ENCODE results near the gene RALGPS2. TPM values are rescaled to one million over a fixed set of nuclear protein-coding genes. Genes with fewer than 3 reads are reported as not detected.

RALGPS2 gene
- total and polyA plus RNA-seq, 2 of the 13 experiments (the other 11 are each of a cell fraction or from before 2014, with no cell fraction given): 15.6 to 36.0 TPM

DNA sequence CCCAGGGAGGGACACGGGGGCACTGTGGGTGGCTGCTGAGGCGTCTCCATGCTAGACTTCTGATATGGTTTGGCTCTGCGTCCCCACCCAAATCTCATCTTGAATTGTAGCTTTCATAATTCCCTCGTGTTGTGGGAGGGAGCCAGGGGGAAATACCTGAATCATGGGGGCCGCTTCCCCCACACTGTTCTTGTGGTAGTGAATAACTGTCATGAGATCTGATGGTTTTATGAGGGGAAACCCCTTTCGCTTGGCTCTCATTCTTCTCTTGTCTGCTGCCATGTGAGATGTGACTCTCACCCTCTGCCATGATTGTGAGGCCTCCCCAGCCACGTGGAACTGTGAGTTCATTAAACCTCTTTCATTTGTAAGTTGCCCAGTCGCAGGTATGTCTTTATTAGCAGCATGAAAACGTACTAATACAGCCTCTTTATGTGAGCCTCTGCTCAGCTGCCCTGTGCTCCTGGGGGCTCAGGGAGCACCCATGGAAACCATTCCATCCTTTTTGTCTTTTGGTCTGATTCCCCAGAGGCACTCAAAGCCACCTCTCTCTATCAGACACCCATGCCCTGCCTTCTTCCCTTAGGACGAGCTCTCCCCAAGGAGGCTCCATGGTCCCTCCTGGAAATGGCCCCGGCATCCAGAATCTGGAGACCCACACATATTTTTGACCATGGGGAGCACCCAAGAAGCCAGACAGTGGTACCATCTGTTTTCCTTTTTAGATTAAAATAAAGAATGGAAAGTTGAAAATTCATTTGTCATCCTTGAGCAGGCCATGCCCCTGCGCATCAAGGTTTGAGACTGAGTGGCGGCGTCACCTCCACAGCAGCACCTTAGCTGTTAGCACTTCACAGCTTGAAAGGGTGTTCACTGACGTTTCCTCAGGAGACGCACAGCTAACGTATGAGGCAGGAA is 234.8 kb downstream of the RALGPS2 start:
- H3K9ac ChIP-seq (ENCODE audit: insufficient read depth, low read depth, low read length): no peak overlapping the region
- FAIRE-seq: no peak
- no TSS peak for BruUV-seq (replicated peaks)
- no peak for ATAC-seq
- no peaks in the 10 kb centered on the region for H3K36me3 ChIP-seq (replicated peaks in 1 of 2; ENCODE audit: control insufficient read depth in 1 of 2, insufficient read depth in 2 of 2, low read length in 2 of 2)
- no peak overlapping the region for H3K27ac ChIP-seq (ENCODE audit: extremely low read length, insufficient read depth, low read length)
- peaks cover 5% of the 10 kb centered on the region; the same call in 1 of the 2 replicates for H3K9me3 ChIP-seq (ENCODE audit: low read length)
- H2AFZ ChIP-seq (ENCODE audit: low read length): no peak overlapping the region
- DNase-seq (ENCODE audit: low spot score): no peak
- TF ChIP-seq ZNF629 (CRISPR knock-in tag; conservative IDR thresholded peaks at IDR 0.05) (peak; percentile 76; the same call in 1 of the 2 replicates), CBX1 (IDR thresholded peaks at IDR 0.05; ENCODE audit: low read depth) (no peak)
- H3K79me2 ChIP-seq (ENCODE audit: insufficient read depth, low read length): no peaks in the 10 kb centered on the region
- no peak overlapping the region for H3K4me3 ChIP-seq (replicated peaks in 1 of 3; ENCODE audit: insufficient read depth in 1 of 3, low read depth in 2 of 3, low read length in 3 of 3)
- 62% methylated on average over 17 of the region's 17 CpGs for WGBS (ENCODE audit: low lambda C conversion rate)
- H3K27me3 ChIP-seq (ENCODE audit: control insufficient read depth in 1 of 2, insufficient read depth in 2 of 2, low read length in 2 of 2): no peaks in the 10 kb centered on the region; a peak in 1 of 5 replicates
- intact Hi-C loops (cut with micrococcal nuclease; ENCODE audit: unreplicated experiment) (no loop called here), in situ Hi-C loops (cut with HindIII; ENCODE audit: extremely low pct_ligation_motif_present, low pct_unique_long_range_greater_than_20kb) (no loop called here)
- H3K4me2 ChIP-seq (ENCODE audit: low read depth, low read length): no peak overlapping the region
- H4K20me1 ChIP-seq (ENCODE audit: insufficient read depth, low read length): no peaks in the 10 kb centered on the region
- peaks cover 26% of the 10 kb centered on the region for H3K4me1 ChIP-seq (ENCODE audit: insufficient read depth, low read length)
- ChIA-PET POLR2A (no interaction called here), CTCF (ENCODE audit: low intra/inter-chr PET ratio, low total read pairs) (no interaction called here)

DNA sequence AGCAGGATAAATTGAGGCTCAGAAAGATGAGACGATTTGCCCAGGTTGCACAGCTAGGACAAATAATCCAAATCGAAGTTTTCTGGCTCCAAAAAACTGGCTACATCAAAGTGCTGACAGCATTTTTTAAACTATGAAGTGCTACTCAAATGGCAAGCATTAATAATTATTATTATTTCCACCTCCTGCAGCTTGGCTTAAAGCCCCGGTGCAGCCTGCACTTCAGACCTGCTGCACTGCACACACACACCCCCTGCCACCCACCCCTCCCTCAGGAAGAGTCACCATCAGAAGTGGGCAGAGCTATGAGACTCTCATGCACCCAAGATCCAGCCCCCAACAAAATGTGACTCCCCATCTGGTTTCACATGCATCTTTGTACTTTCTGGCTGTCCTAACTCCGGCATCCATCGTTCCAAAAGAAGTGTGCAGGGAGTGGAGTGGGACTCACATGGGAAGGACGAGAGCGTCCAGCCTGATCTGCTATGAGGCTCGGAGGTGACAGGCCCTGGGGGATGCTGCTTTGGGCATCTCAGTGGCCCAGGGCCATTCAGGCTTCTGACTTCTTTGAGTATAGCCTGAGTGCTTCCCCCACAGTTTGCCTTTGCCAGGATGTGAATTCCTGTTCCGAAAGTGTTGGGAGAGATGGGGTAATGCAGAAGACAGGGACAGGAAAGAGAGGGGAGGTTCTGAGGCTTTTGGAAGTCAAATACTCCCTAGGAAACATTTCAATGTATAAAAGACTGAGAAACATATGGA is 235.6 kb downstream of the RALGPS2 start:
- WGBS (ENCODE audit: low lambda C conversion rate): 15% methylated on average over 9 of the region's 9 CpGs
- Histone ChIP-seq H3K9ac (ENCODE audit: insufficient read depth, low read depth, low read length) (no peak overlapping the region), H3K79me2 (ENCODE audit: insufficient read depth, low read length) (no peaks in the 10 kb centered on the region), H3K4me1 (ENCODE audit: insufficient read depth, low read length) (peaks cover 21% of the 10 kb centered on the region), H2AFZ (ENCODE audit: low read length) (no peak overlapping the region), H3K27ac (ENCODE audit: extremely low read length, insufficient read depth, low read length) (no peak overlapping the region), H3K36me3 (replicated peaks in 1 of 2; ENCODE audit: control insufficient read depth in 1 of 2, insufficient read depth in 2 of 2, low read length in 2 of 2) (no peaks in the 10 kb centered on the region), H3K4me2 (ENCODE audit: low read depth, low read length) (no peak overlapping the region), H3K27me3 (ENCODE audit: control insufficient read depth in 1 of 2, insufficient read depth in 2 of 2, low read length in 2 of 2) (no peaks in the 10 kb centered on the region; a peak in 1 of 5 replicates), H4K20me1 (ENCODE audit: insufficient read depth, low read length) (no peaks in the 10 kb centered on the region), H3K4me3 (replicated peaks in 1 of 3; ENCODE audit: insufficient read depth in 1 of 3, low read depth in 2 of 3, low read length in 3 of 3) (no peak overlapping the region), H3K9me3 (ENCODE audit: low read length) (peaks cover 10% of the 10 kb centered on the region; the same call in 1 of the 2 replicates)
- TF ChIP-seq, protein P1, sequence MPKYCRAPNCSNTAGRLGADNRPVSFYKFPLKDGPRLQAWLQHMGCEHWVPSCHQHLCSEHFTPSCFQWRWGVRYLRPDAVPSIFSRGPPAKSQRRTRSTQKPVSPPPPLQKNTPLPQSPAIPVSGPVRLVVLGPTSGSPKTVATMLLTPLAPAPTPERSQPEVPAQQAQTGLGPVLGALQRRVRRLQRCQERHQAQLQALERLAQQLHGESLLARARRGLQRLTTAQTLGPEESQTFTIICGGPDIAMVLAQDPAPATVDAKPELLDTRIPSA (CRISPR knock-in tag; IDR thresholded peaks at IDR 0.05; ENCODE audit: borderline replicate concordance): no peak
- no TSS peak for BruUV-seq (replicated peaks)
- intact Hi-C loops (cut with micrococcal nuclease; ENCODE audit: unreplicated experiment) (no loop called here), in situ Hi-C loops (cut with HindIII; ENCODE audit: extremely low pct_ligation_motif_present, low pct_unique_long_range_greater_than_20kb) (no loop called here)
- ChIA-PET POLR2A (no interaction called here), CTCF (ENCODE audit: low intra/inter-chr PET ratio, low total read pairs) (no interaction called here)
- FAIRE-seq (no peak), DNase-seq (ENCODE audit: low spot score) (no peak), ATAC-seq (no peak)

All from HepG2 (cell line).